ENCODE data around the gene C17orf107. TPM values are rescaled to one million over a fixed set of nuclear protein-coding genes. Genes with fewer than 3 reads are reported as not detected.
A peak's percentile ranks its signal among the peaks of the same experiment; 100 is the strongest.

The C17orf107 gene
- polyA plus RNA-seq, 1 donor (not counting 4 experiments of a cell fraction or from before 2014, with no cell fraction given) = 0.33 TPM

GRCh38 chr17:4938069-4938491 is 38.7 kb downstream of the C17orf107 start:
- H4K20me1 ChIP-seq (ENCODE audit: control insufficient read depth, extremely low read depth, insufficient read depth, low read length) = no peaks in the 10 kb centered on the region
- DNase-seq (ENCODE audit: low read depth, low spot score) (no peak), FAIRE-seq (no peak)
- H3K9me3 ChIP-seq (ENCODE audit: control insufficient read depth, low read depth, low read length) = no peaks in the 10 kb centered on the region
- H2AFZ ChIP-seq (ENCODE audit: control insufficient read depth, low read length) = no peak overlapping the region
- H3K79me2 ChIP-seq (ENCODE audit: control insufficient read depth, insufficient read depth, low read length) = peaks cover 45% of the 10 kb centered on the region
- peaks cover 17 to 22% of the 10 kb centered on the region in 2 experiments for H3K36me3 ChIP-seq (ENCODE audit: control insufficient read depth in 2 of 2, extremely low read depth in 1 of 2, insufficient read depth in 2 of 2, low read length in 2 of 2)
- no peak overlapping the region for H3K27ac ChIP-seq (ENCODE audit: control insufficient read depth, insufficient read depth, low read length)
- H3K4me1 ChIP-seq (ENCODE audit: control insufficient read depth, extremely low read depth, insufficient read depth, low read length) = peaks cover 23% of the 10 kb centered on the region
- H3K4me3 ChIP-seq (ENCODE audit: control insufficient read depth in 2 of 3, extremely low read depth in 1 of 3, insufficient read depth in 2 of 3, low read depth in 1 of 3, low read length in 3 of 3) = no peak overlapping the region
- no peak overlapping the region for H3K9ac ChIP-seq (ENCODE audit: control insufficient read depth, extremely low read depth, insufficient read depth, low read length)
- no peaks in the 10 kb centered on the region for H3K9me1 ChIP-seq (ENCODE audit: control insufficient read depth, extremely low read depth, insufficient read depth, low read length)
- TF ChIP-seq EZH2 (IDR thresholded peaks at IDR 0.05; ENCODE audit: low read length) (no peak), CTCF (optimal IDR thresholded peaks at IDR 0.05 in 1 of 3, IDR thresholded peaks at IDR 0.05 in 1 of 3, conservative IDR thresholded peaks at IDR 0.05 in 1 of 3; ENCODE audit: extremely low read depth in 1 of 3, insufficient read depth in 2 of 3, low read length in 3 of 3) (no peak)
- H3K27me3 ChIP-seq (ENCODE audit: control insufficient read depth, extremely low read depth, insufficient read depth, low read length) = no peaks in the 10 kb centered on the region
- no peak overlapping the region for H3K4me2 ChIP-seq (ENCODE audit: control insufficient read depth, extremely low read depth, insufficient read depth, low read depth, low read length)
- dilution Hi-C loops (cut with MboI; ENCODE audit: extremely low pct_ligation_motif_present, low sequenced_read_pairs) = no loop called here

GRCh38 chr17:4938688-4939545 is 39.6 kb downstream of the C17orf107 start:
- Histone ChIP-seq H2AFZ (ENCODE audit: control insufficient read depth, low read length) (no peak overlapping the region), H3K4me1 (ENCODE audit: control insufficient read depth, extremely low read depth, insufficient read depth, low read length) (peaks cover 28% of the 10 kb centered on the region), H4K20me1 (ENCODE audit: control insufficient read depth, extremely low read depth, insufficient read depth, low read length) (no peaks in the 10 kb centered on the region), H3K27ac (ENCODE audit: control insufficient read depth, insufficient read depth, low read length) (peak overlapping the region; percentile 98), H3K4me3 (ENCODE audit: control insufficient read depth in 2 of 3, extremely low read depth in 1 of 3, insufficient read depth in 2 of 3, low read depth in 1 of 3, low read length in 3 of 3) (peak overlapping the region; percentile 91 to 93 (median 91)), H3K9me3 (ENCODE audit: control insufficient read depth, low read depth, low read length) (no peaks in the 10 kb centered on the region), H3K36me3 (ENCODE audit: control insufficient read depth in 2 of 2, extremely low read depth in 1 of 2, insufficient read depth in 2 of 2, low read length in 2 of 2) (peaks cover 20 to 23% of the 10 kb centered on the region in 2 experiments), H3K9ac (ENCODE audit: control insufficient read depth, extremely low read depth, insufficient read depth, low read length) (peak overlapping the region; percentile 97), H3K9me1 (ENCODE audit: control insufficient read depth, extremely low read depth, insufficient read depth, low read length) (no peaks in the 10 kb centered on the region), H3K4me2 (ENCODE audit: control insufficient read depth, extremely low read depth, insufficient read depth, low read depth, low read length) (peak overlapping the region; percentile 79), H3K79me2 (ENCODE audit: control insufficient read depth, insufficient read depth, low read length) (peaks cover 47% of the 10 kb centered on the region), H3K27me3 (ENCODE audit: control insufficient read depth, extremely low read depth, insufficient read depth, low read length) (no peaks in the 10 kb centered on the region)
- TF ChIP-seq CTCF (optimal IDR thresholded peaks at IDR 0.05 in 1 of 3, IDR thresholded peaks at IDR 0.05 in 1 of 3, conservative IDR thresholded peaks at IDR 0.05 in 1 of 3; ENCODE audit: extremely low read depth in 1 of 3, insufficient read depth in 2 of 3, low read length in 3 of 3) (no peak), EZH2 (IDR thresholded peaks at IDR 0.05; ENCODE audit: low read length) (no peak)
- DNase-seq (ENCODE audit: low read depth, low spot score) (no peak), FAIRE-seq (no peak)
- dilution Hi-C loops (cut with MboI; ENCODE audit: extremely low pct_ligation_motif_present, low sequenced_read_pairs) = no loop called here

All from keratinocyte (primary cell).